Dendritic cell treated with granulocyte-macrophage colony-stimulating factor and Interleukin-4, amounts not matched to agents 40 ng/mL and 50 ng/mL, for 4 days (primary cell): Measurements from ENCODE around the gene RBMS3.
"Not testable (repeated sequence)": the region's sequence is repeated elsewhere in the genome, so short reads cannot be mapped to it uniquely, and the experiment has no call there.

Source experiments
- H3K27ac Mint-ChIP-seq: one replicate; pipeline ENCODE4 v1.8.0; 2022; ENCODE audit warnings: mild to moderate bottlenecking, mixed read lengths
- H3K27me3 Mint-ChIP-seq: one replicate; pipeline ENCODE4 v1.8.0; 2022; ENCODE audit warnings: mild to moderate bottlenecking, mixed read lengths
- H3K36me3 Mint-ChIP-seq: one replicate; pipeline ENCODE4 v1.8.0; 2022; ENCODE audit warnings: low read depth, mixed read lengths
- H3K4me1 Mint-ChIP-seq: one replicate; pipeline ENCODE4 v1.8.0; 2022; ENCODE audit warnings: low read depth, mixed read lengths
- H3K4me3 Mint-ChIP-seq: one replicate; pipeline ENCODE4 v1.8.0; 2022; ENCODE audit warnings: mild to moderate bottlenecking, moderate library complexity, mixed read lengths
- H3K9me3 Mint-ChIP-seq: one replicate; pipeline ENCODE4 v1.8.0; 2022; ENCODE audit warnings: mixed read lengths
- intact Hi-C: fragments of 100-400 bp; cut with micrococcal nuclease; formaldehyde crosslinking; loops from one replicate; pipeline ENCODE4 v1.15.0; 2022

Gene RBMS3

GRCh38 chr3:29311795-29312194 lies 30.9 kb downstream of the RBMS3 start:
- intact Hi-C loops, result no loop called here
- H3K9me3 Mint-ChIP-seq, result no peaks in the 10 kb centered on the region
- no peak overlapping the region for H3K4me3 Mint-ChIP-seq
- no peak overlapping the region for H3K27ac Mint-ChIP-seq
- no peaks in the 10 kb centered on the region for H3K36me3 Mint-ChIP-seq
- no peaks in the 10 kb centered on the region for H3K27me3 Mint-ChIP-seq
- no peaks in the 10 kb centered on the region for H3K4me1 Mint-ChIP-seq

DNA sequence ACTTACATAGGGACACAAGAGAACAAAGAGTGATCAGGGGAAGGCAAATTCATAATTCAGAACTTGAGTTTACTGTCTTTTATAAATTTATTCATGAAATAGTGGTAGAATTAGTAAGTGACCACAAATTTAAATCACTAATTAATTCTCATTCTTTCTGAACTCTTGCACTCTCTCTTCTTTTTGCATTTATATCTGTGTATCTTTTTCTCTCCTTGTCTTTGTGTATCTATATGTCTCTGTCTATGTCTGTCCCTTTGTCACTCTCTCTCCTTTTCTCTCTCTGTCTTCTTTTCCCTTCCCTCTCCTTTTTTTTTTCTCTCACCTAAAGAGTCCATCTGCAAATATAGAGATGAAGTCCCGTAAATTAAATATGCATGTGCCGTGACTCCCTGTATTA lies 31.5 kb downstream of the RBMS3 start:
- Mint-ChIP-seq H3K4me1 (no peaks in the 10 kb centered on the region), H3K36me3 (no peaks in the 10 kb centered on the region), H3K9me3 (no peaks in the 10 kb centered on the region), H3K27me3 (no peaks in the 10 kb centered on the region), H3K27ac (no peak overlapping the region), H3K4me3 (no peak overlapping the region)
- intact Hi-C loops, result no loop called here

DNA sequence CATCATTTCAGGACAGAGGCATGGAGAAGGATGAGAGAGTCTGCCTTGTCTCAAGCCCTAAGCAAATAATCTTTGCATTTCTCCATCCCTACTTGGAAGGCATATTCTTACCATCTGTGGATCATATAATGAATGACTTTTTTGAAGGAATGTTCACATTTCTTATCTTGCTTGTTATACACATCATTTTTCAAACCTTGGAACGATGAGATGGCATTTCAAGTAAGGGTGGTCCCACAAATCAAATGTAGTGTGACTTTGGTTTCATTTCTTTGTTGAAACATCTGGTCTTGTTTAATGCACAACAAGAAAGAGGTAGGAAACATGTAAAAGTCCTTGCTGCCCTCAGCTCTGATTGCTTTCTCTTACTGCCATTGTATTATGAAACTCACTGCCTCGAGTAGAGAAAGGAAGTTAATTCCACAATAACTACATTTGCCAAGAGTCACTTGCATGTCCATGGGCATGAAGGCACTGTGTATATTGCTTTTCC lies 32.1 kb downstream of the RBMS3 start:
- Mint-ChIP-seq H3K4me1 (no peaks in the 10 kb centered on the region), H3K27ac (no peak overlapping the region), H3K27me3 (no peaks in the 10 kb centered on the region), H3K9me3 (no peaks in the 10 kb centered on the region), H3K4me3 (no peak overlapping the region), H3K36me3 (no peaks in the 10 kb centered on the region)
- intact Hi-C loops, result no loop called here

DNA sequence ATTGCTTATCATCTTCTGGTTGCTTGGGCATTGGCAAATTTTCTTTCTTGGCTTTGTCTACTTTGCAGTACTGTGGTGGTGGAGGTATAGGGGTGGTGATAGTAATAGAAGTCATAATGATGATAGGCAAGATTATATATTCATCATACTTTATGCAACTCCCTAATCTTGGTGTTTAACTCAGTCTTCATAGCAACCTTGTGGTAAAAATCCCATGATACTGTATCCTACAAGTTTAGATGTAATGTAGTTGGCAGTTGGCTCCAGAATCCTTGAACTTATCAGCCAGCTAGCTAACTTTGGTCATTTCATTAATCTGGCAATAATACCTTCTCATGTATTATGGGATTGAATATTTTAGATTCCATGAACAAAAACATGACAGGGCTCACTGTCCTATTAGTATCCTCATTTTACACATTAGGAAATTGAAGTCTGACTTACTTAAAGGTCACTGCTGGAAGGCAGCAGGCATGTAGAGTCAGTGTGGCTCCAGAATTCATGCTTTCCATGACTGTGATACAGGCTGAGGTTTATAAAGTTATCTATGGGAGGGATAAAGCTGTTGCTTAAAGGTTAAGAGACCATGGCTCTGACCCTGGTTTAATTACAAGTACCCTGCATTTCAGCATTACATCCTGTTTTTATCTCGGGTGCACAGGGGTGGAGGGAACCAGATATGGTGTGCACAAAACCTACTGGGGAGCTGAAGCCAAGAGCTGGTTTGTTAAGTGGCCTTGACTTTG lies 33.3 kb downstream of the RBMS3 start:
- no peaks in the 10 kb centered on the region for H3K4me1 Mint-ChIP-seq
- no peaks in the 10 kb centered on the region for H3K36me3 Mint-ChIP-seq
- no peaks in the 10 kb centered on the region for H3K27me3 Mint-ChIP-seq
- no peaks in the 10 kb centered on the region for H3K9me3 Mint-ChIP-seq
- H3K27ac Mint-ChIP-seq, result no peak overlapping the region
- no peak overlapping the region for H3K4me3 Mint-ChIP-seq
- intact Hi-C loops, result no loop called here

DNA sequence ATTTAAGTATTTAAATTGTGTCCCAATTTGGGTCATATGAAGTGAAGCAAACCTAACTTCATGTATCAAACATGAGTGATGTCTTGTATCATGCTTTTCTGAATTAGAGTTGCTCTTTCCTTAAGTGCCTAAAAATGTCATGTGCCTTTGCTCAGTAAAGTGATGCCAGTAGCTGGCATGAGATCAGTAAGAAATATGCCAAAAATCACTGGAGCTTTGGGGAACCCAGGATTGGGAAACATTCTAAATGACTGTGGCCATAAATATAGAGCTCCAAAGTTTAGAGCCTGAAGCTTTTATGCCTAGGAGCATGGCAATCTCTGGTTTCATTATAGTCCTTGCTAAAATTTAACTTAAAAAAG lies 33.8 kb downstream of the RBMS3 start:
- no peaks in the 10 kb centered on the region for H3K36me3 Mint-ChIP-seq
- intact Hi-C loops, result no loop called here
- no peak overlapping the region for H3K4me3 Mint-ChIP-seq
- H3K9me3 Mint-ChIP-seq, result no peaks in the 10 kb centered on the region
- H3K4me1 Mint-ChIP-seq, result no peaks in the 10 kb centered on the region
- H3K27me3 Mint-ChIP-seq, result no peaks in the 10 kb centered on the region
- H3K27ac Mint-ChIP-seq, result no peak overlapping the region

DNA sequence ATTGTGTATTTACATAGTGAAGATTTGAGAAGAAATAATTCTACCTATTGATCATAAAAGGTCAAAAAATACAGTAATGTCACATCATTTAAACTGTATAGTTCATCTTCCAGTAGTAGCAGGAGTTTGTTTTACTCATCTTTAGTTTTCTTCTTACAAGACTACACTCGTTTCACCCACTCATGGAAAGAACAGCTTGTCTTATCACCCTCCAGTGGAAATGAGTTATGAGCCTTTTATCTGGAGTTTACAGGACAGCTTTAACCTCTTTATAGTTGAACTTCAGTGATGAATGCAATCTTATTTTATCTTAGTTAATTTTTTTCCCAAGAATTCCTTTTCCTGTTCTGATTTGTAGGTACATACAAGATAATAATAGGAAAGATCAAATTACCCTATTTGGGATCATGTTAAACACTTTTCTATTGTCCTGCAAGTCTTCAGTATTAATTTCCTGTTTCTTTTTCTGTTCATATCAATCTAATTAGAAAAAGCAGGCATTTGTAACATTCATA lies 36.8 kb downstream of the RBMS3 start:
- intact Hi-C loops, result no loop called here
- no peaks in the 10 kb centered on the region for H3K4me1 Mint-ChIP-seq
- no peaks in the 10 kb centered on the region for H3K9me3 Mint-ChIP-seq
- H3K27ac Mint-ChIP-seq, result no peak overlapping the region
- no peaks in the 10 kb centered on the region for H3K27me3 Mint-ChIP-seq
- H3K4me3 Mint-ChIP-seq, result no peak overlapping the region
- no peaks in the 10 kb centered on the region for H3K36me3 Mint-ChIP-seq

DNA sequence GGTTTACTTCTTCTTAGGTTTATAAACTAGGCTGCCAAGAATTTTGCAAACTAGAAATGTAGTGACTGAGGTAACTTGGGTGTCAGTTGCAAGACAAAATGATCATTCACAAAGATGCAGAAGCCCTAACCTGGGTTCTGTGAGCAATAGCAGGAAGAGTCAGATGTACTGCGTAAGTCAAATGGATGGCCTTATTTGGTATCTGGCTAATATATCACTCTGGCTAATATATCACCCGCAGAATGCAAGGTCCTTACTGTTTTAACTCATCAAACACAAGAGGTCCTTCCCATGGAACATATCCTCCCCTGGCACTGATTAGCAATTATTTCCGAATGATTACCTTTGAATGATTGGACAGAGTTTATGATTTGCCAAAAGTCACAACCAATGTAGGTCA lies 37.4 kb downstream of the RBMS3 start:
- H3K27ac Mint-ChIP-seq, result no peak overlapping the region
- no peaks in the 10 kb centered on the region for H3K27me3 Mint-ChIP-seq
- intact Hi-C loops, result no loop called here
- H3K9me3 Mint-ChIP-seq, result no peaks in the 10 kb centered on the region
- H3K4me1 Mint-ChIP-seq, result no peaks in the 10 kb centered on the region
- H3K4me3 Mint-ChIP-seq, result no peak overlapping the region
- H3K36me3 Mint-ChIP-seq, result no peaks in the 10 kb centered on the region

- no peak overlapping the region for H3K4me3 Mint-ChIP-seq
Observed at GRCh38 chr3:29319262-29319661, 38.4 kb downstream of the RBMS3 start.

DNA sequence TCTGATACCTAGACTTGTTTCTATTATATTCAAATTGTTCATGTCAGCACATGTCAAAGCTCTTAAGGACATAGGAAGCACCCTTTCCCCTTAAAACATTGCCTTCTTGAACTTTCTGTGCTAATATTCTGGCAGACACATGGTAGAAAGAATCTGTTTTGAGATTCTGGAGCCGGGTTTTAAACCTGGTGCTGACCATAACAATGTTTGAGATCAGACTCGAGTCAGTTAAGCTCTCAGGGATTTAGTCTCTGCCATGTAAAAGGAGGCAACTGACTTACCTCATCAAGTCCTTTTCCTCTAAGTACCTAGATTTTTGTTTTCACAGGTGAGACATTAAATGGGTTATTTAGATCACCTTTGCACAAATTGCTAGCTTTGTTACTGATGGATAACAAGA lies 38.9 kb downstream of the RBMS3 start:
- Mint-ChIP-seq H3K36me3 (no peaks in the 10 kb centered on the region), H3K9me3 (no peaks in the 10 kb centered on the region), H3K27me3 (no peaks in the 10 kb centered on the region), H3K4me1 (peaks cover 14% of the 10 kb centered on the region), H3K27ac (no peak overlapping the region), H3K4me3 (no peak overlapping the region)
- intact Hi-C loops, result no loop called here

More at GRCh38 chr3:29319262-29319661, 38.4 kb downstream of the RBMS3 start:
- Mint-ChIP-seq H3K9me3 (no peaks in the 10 kb centered on the region), H3K36me3 (no peaks in the 10 kb centered on the region), H3K4me1 (peaks cover 9% of the 10 kb centered on the region), H3K27me3 (no peaks in the 10 kb centered on the region), H3K27ac (no peak overlapping the region)
- intact Hi-C loops, result no loop called here

GRCh38 chr3:29322586-29322985 lies 41.7 kb downstream of the RBMS3 start:
- H3K27me3 Mint-ChIP-seq, result no peaks in the 10 kb centered on the region
- H3K4me3 Mint-ChIP-seq, result no peak overlapping the region
- no peaks in the 10 kb centered on the region for H3K36me3 Mint-ChIP-seq
- intact Hi-C loops, result no loop called here
- peaks cover 16% of the 10 kb centered on the region for H3K4me1 Mint-ChIP-seq
- no peaks in the 10 kb centered on the region for H3K9me3 Mint-ChIP-seq
- no peak overlapping the region for H3K27ac Mint-ChIP-seq

DNA sequence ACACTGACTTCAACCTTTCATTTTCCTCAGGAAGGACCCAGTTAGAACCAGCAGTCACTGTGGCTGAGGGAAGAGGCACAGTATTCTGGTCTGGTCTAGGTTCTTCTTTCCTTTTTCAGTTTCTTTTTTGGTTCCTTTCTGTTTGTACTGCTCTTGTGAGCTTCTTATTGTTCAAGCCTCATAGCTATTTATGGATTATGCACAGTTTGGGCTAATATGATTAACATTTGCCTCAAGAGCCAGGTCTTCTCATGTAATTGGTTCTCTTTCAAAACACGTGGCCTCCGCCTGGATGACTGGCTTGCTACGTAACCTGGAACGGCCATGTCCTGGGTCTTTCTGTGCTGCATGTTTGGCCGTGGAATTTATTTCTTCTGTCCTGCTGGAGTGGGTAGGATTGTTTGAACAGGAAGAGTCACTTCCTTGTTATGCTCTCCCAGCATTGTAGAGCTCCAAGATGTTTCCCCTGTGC lies 43.3 kb downstream of the RBMS3 start:
- Mint-ChIP-seq H3K27me3 (no peaks in the 10 kb centered on the region), H3K9me3 (no peaks in the 10 kb centered on the region), H3K4me1 (peaks cover 16% of the 10 kb centered on the region), H3K4me3 (peak overlapping the region; percentile 41), H3K36me3 (no peaks in the 10 kb centered on the region), H3K27ac (peak overlapping the region; percentile 69)
- intact Hi-C loops, result no loop called here

GRCh38 chr3:29326540-29326939 lies 45.7 kb downstream of the RBMS3 start:
- H3K27me3 Mint-ChIP-seq, H3K4me3 Mint-ChIP-seq, H3K27ac Mint-ChIP-seq, intact Hi-C loops, H3K9me3 Mint-ChIP-seq, H3K36me3 Mint-ChIP-seq: not testable (repeated sequence)
- peaks cover 16% of the 10 kb centered on the region for H3K4me1 Mint-ChIP-seq

DNA sequence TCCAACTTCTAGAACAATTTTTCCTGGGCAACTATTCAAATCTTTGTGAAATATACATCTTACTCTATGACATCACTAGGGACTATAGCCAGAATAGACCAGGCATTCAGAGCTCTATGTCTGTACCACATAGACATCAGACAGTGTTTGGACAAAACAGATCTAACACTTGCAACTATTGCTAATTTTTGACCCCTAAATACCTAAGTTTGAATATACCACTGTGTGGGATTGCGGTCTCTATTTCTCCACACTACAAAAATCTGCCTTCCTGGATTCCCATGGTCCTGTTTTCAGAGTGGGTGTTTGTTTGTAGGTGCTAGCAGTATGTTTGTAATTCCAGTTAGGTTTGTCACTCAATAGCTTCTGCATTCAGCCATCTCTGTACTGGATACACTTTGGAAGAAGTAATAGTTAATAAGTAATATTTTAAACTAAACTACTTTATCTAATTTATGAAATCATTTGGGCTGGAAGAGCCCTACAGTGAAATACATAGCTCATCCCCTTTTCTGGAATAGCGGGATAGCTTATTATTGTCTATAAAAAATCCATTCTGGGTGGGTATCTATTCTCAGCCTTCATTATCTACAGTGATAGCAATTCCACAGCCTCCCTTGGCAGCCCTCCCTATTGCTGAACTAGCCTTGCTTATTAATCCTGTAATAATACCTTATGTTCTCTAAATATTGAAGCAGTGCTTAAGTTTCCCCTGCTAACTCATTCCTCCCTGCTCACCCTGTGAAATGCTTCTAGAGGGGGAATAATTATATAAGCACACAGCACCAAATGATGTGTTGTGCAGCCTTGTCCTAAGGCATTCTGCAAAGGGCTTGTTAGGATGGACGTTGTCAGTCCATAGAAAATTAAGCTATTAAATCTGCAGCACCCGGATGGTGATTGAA lies 49.4 kb downstream of the RBMS3 start:
- Mint-ChIP-seq H3K4me1 (peaks cover under 1% of the 10 kb centered on the region), H3K4me3 (no peak overlapping the region), H3K9me3 (no peaks in the 10 kb centered on the region), H3K27me3 (no peaks in the 10 kb centered on the region), H3K36me3 (no peaks in the 10 kb centered on the region), H3K27ac (no peak overlapping the region)
- intact Hi-C loops, result no loop called here

DNA sequence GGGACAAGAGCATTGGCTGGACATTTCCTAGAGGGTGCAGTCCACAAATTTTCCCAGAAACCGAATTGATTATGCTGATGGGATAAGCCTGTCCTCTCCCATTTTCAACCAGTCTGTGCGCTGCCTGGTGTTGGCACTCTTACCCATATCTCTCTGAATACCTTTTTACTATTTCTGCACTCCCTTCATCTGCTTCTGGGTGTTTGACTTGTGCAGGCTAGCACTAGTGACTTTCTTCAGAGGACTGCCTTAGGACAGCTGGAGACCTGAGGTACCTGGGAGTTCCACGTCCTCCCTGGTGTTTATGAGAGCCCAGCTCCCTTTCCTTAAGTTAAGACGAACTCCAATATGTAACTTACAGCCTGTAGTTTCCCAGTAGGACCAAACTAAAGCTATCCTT lies 50.2 kb downstream of the RBMS3 start:
- peaks cover 6% of the 10 kb centered on the region for H3K4me1 Mint-ChIP-seq
- H3K27ac Mint-ChIP-seq, result no peak overlapping the region
- intact Hi-C loops, result no loop called here
- H3K9me3 Mint-ChIP-seq, result no peaks in the 10 kb centered on the region
- H3K4me3 Mint-ChIP-seq, result no peak overlapping the region
- no peaks in the 10 kb centered on the region for H3K27me3 Mint-ChIP-seq
- H3K36me3 Mint-ChIP-seq, result no peaks in the 10 kb centered on the region
